K562 (cell line): Measurements from ENCODE around the gene TACC3. TPM values are rescaled to one million over a fixed set of nuclear protein-coding genes. Genes with fewer than 3 reads are reported as not detected.

Source experiments
- ATAC-seq: fragments of 200-7000 bp; cut with Tn5 transposase; 3 replicates; pipeline ENCODE4 v1.9.1; 2020; ENCODE audit warnings: moderate library complexity
- BruUV-seq: library from RNA; stranded (reverse); fragments of 400-500 nt; replicated peaks from 2 replicates; lab custom pipeline; 2021; lab: Mats Ljungman, UMichigan
- CTCF ChIA-PET: fragments of 300-600 bp; formaldehyde crosslinking; extraction: SDS; loops from one replicate; lab custom pipeline; 2021; ENCODE audit warnings: low intra/inter-chr PET ratio; lab: Yijun Ruan, JAX
- POLR2A ChIA-PET: fragments of 300-600, 350-650 bp; sonication (Branson Sonifier 250); formaldehyde crosslinking; extraction: SDS; loops from one replicate; lab custom pipeline; 2021; ENCODE audit warnings: antibody characterized with exemption, inconsistent platforms; lab: Yijun Ruan, JAX
- DNase-seq, 4 experiments: peaks; one replicate each; pipeline versions ENCODE4 v3.0.0 to v3.0.0-alpha.2; 2011 to 2018; ENCODE audit warnings: low spot score in 3 of 4, mixed read lengths in 3 of 4; ENCODE audit errors: extremely low read depth in 1 of 4
- FAIRE-seq: peaks from 2 replicates; lab custom pipeline; 2011; peaks lifted over from hg19 to GRCh38; lab: Jason Lieb, UNC
- H2AFZ ChIP-seq: 2 replicates; pipeline ENCODE4 v1.6.0; 2011; ENCODE audit warnings: low read depth, low read length, control low read depth, inconsistent platforms
- H3K27ac ChIP-seq: fragments of 200-600 bp; 3 replicates; pipeline ENCODE4 v1.8.0; 2011; ENCODE audit warnings: low read depth, mild to moderate bottlenecking, control low read depth, inconsistent platforms, low read length, moderate library complexity, mixed read lengths; ENCODE audit errors: extremely low read depth
- H3K27me3 ChIP-seq, 2 experiments: fragments of 300-600 bp in 1 of 2; 2 replicates in 1 of 2; 3 replicates in 1 of 2; pipeline versions ENCODE4 v1.6.0 to v1.8.0; 2011; ENCODE audit warnings: inconsistent platforms in 2 of 2, low read length in 2 of 2, mild to moderate bottlenecking in 1 of 2, mixed read lengths in 1 of 2, moderate library complexity in 1 of 2; ENCODE audit not compliant: control insufficient read depth in 2 of 2, insufficient read depth in 2 of 2
- H3K36me3 ChIP-seq: fragments of 300-600 bp; 3 replicates; pipeline ENCODE4 v1.8.0; 2011; ENCODE audit warnings: mild to moderate bottlenecking, low read length, inconsistent platforms; ENCODE audit not compliant: control insufficient read depth, insufficient read depth
- H3K4me1 ChIP-seq, 2 experiments: fragments of 200-600 bp in 1 of 2; replicated peaks in 1 of 2; 2 replicates in 1 of 2; 3 replicates in 1 of 2; pipeline versions ENCODE4 v1.5.1 to v1.8.0; 2011; ENCODE audit warnings: inconsistent platforms in 2 of 2, low read length in 2 of 2, mild to moderate bottlenecking in 1 of 2, mixed read lengths in 1 of 2, moderate library complexity in 1 of 2; ENCODE audit not compliant: control insufficient read depth in 2 of 2, insufficient read depth in 2 of 2
- H3K4me2 ChIP-seq: 2 replicates; pipeline ENCODE4 v1.6.1; 2011; ENCODE audit warnings: low read length, control low read depth, inconsistent platforms, mixed read lengths; ENCODE audit not compliant: insufficient read depth
- H3K4me3 ChIP-seq: fragments of 200-600 bp; sonication (generic), shearing (Covaris generic); 2 replicates; pipeline ENCODE4 v1.5.1; 2016; ENCODE audit warnings: control low read depth, inconsistent platforms
- H3K79me2 ChIP-seq: fragments of 200-600 bp; 3 replicates; pipeline ENCODE4 v1.8.0; 2011; ENCODE audit warnings: low read length, inconsistent platforms; ENCODE audit not compliant: control insufficient read depth, insufficient read depth
- H3K9ac ChIP-seq, 2 experiments: 2 replicates each; pipeline versions ENCODE4 v1.6.0 to v1.6.1; 2011; ENCODE audit warnings: low read depth in 2 of 2, low read length in 2 of 2, control low read depth in 1 of 2, inconsistent platforms in 1 of 2, mild to moderate bottlenecking in 1 of 2, mixed read lengths in 1 of 2; ENCODE audit not compliant: insufficient read depth in 1 of 2
- H3K9me1 ChIP-seq: one replicate; pipeline ENCODE4 v1.6.0; 2011; ENCODE audit warnings: inconsistent platforms, mild to moderate bottlenecking, low read length, moderate library complexity; ENCODE audit not compliant: control insufficient read depth, insufficient read depth
- H3K9me3 ChIP-seq: replicated peaks from 2 replicates; pipeline ENCODE4 v1.5.1; 2011; ENCODE audit warnings: low read depth, low read length, inconsistent platforms; ENCODE audit not compliant: control insufficient read depth, insufficient read depth
- H4K20me1 ChIP-seq: replicated peaks from 2 replicates; pipeline ENCODE4 v1.6.1; 2011; ENCODE audit warnings: low read length, inconsistent platforms, mixed read lengths; ENCODE audit not compliant: control insufficient read depth, insufficient read depth
- GABPB2 ChIP-seq: fragments of 250-450 bp; sonication (Bioruptor Pico); conservative IDR thresholded peaks from 2 replicates; pipeline ENCODE4 v1.5.1; 2021; ENCODE audit warnings: mild to moderate bottlenecking
- KDM4B ChIP-seq, 2 experiments: fragments of 450-650 bp in 1 of 2; sonication (generic) in 1 of 2; IDR thresholded peaks; 2 replicates each; pipeline ENCODE4 v1.6.1; 2016 to 2017; ENCODE audit warnings: borderline replicate concordance in 2 of 2, antibody characterized with exemption in 1 of 2, low read depth in 1 of 2, mild to moderate bottlenecking in 1 of 2
- PRMT5 ChIP-seq: sonication (generic); formaldehyde crosslinking; IDR thresholded peaks from 2 replicates; pipeline ENCODE4 v1.5.0; 2020; ENCODE audit warnings: missing genetic modification reagents
- SIN3B ChIP-seq: fragments of 450-650 bp; IDR thresholded peaks from 2 replicates; pipeline ENCODE4 v1.6.1; 2017; ENCODE audit warnings: low read depth, mild to moderate bottlenecking, moderate library complexity
- ZKSCAN8 ChIP-seq: fragments of 200-800 bp; sonication (Bioruptor generic); IDR thresholded peaks from 2 replicates; pipeline ENCODE4 v1.6.1; 2016; ENCODE audit warnings: missing genetic modification characterization, missing compliant biosample characterization
- ZNF41 ChIP-seq: fragments of 250-450 bp; sonication (Bioruptor Pico); conservative IDR thresholded peaks from 2 replicates; pipeline ENCODE4 v1.4.0; 2020; ENCODE audit warnings: mild to moderate bottlenecking
- WGBS: fragments of 100-300 bp; shearing (Covaris generic); methylation state at CpG from one replicate; pipeline ENCODE4 v1.1.6; 2016; ENCODE audit warnings: low coverage, mixed read lengths; ENCODE audit not compliant: insufficient coverage; ENCODE audit errors: missing lambda C conversion rate; 5-methylcytosine and 5-hydroxymethylcytosine counted together
- in situ Hi-C: fragments of 300-500 bp; cut with MboI; formaldehyde crosslinking; loops from 4 replicates; pipeline ENCODE4 v1.15.0; 2018; ENCODE audit warnings: inconsistent platforms, mixed read lengths
- intact Hi-C: fragments of 100-400 bp; cut with micrococcal nuclease; formaldehyde crosslinking; loops from 2 replicates; pipeline ENCODE4 v1.14.2; 2022
- polyA plus RNA-seq, 8 experiments: library from polyadenylated mRNA; depleted of rRNA in 4 of 8; stranded (reverse) in 5 of 8; unstranded in 3 of 8; fragments of >200 nt; fragmentation: Nextera tagmentation in 2 of 8; fragmentation: Illumina TruSeq in 1 of 8; extraction: Ambion mirVana in 2 of 8; extraction: Trizol in 1 of 8; gene quantifications; 2 replicates each; pipeline versions ENCODE4 v1.2.1 to v1.2.3, GENCODE V29; 2011 to 2014; ENCODE audit warnings: inconsistent platforms in 1 of 8, missing spikeins in 1 of 8
- total RNA-seq, 7 experiments: library from RNA; depleted of rRNA in 6 of 7; stranded (reverse); fragments of >200 nt in 6 of 7; fragmentation: Illumina TruSeq in 2 of 7; extraction: Trizol in 2 of 7; gene quantifications; 2 replicates each; pipeline versions ENCODE4 v1.2.1 to v1.2.3, GENCODE V29; 2011 to 2021; ENCODE audit warnings: low replicate concordance in 1 of 7
- TF ChIP-seq, protein P1 (sequence below): fragments of 450-650 bp; IDR thresholded peaks from 2 replicates; pipeline ENCODE4 v1.6.1; 2016; ENCODE audit warnings: borderline replicate concordance
- TF ChIP-seq, protein P2 (sequence below), 2 experiments: IDR thresholded peaks; 2 replicates each; pipeline ENCODE4 v1.6.1; 2011; ENCODE audit warnings: borderline replicate concordance in 1 of 2, control low read depth in 1 of 2, low read depth in 1 of 2, low read length in 1 of 2, mild to moderate bottlenecking in 1 of 2, mixed read lengths in 1 of 2, moderate library complexity in 1 of 2; ENCODE audit not compliant: insufficient read depth in 1 of 2, insufficient read length in 1 of 2, poor library complexity in 1 of 2, severe bottlenecking in 1 of 2; ENCODE audit errors: extremely low read depth in 1 of 2

Gene TACC3
- total and polyA plus RNA-seq, 9 of the 15 experiments (the other 6 are each of a cell fraction or from before 2014, with no cell fraction given) = 1.9 to 122 (median 55.6) TPM

DNA sequence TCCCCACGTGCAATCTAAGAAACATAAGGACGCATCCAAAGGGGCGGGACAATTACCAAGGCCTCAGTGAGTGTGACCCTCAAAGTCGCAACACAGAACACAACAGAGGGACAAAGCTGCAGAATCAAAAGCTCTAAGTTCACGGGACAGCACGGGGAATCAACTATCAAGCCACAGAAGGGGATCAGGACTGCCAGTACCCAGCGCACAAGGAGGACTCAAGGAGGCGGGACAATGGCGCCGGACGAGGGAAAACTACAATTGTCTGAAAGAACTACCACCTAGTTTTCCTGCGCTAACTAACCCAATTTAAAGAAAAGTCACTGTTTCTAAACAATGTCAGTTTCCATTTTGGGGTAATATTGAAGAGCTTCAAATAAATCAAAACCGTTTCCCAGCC lies 38.5 kb upstream of the TACC3 start:
- peak overlapping the region; percentile 70; the same call in 1 of the 2 replicates for H3K4me2 ChIP-seq
- no peaks in the 10 kb centered on the region for H3K36me3 ChIP-seq
- H3K27ac ChIP-seq = no peak overlapping the region
- TSS peak; percentile 77 for BruUV-seq
- DNase-seq (no peak), FAIRE-seq (no peak), ATAC-seq (no peak)
- H3K9me1 ChIP-seq = peaks cover 3% of the 10 kb centered on the region
- no peaks in the 10 kb centered on the region for H3K27me3 ChIP-seq
- H3K9me3 ChIP-seq = no peaks in the 10 kb centered on the region
- WGBS = 80% methylated on average over 13 of the region's 13 CpGs
- H3K4me1 ChIP-seq = peaks cover 8 to 38% of the 10 kb centered on the region in 2 experiments; a peak in 3 of 5 replicates
- H3K4me3 ChIP-seq = no peak overlapping the region
- no peaks in the 10 kb centered on the region for H3K79me2 ChIP-seq
- ChIA-PET CTCF (no interaction called here), POLR2A (interaction anchor here (0.7 to 1.4 kb wide), 4 partner anchors 12 to 208 kb away, joined by 3 to 5 read pairs (median 3); partner anchors contain the start of gene SLBP)
- in situ Hi-C loops (no loop called here), intact Hi-C loops (no loop called here)
- H3K9ac ChIP-seq = peak overlapping the region; percentile 36 to 69; a peak in 2 of 4 replicates
- peak overlapping the region; percentile 84 for H2AFZ ChIP-seq
- TF ChIP-seq ZKSCAN8 (CRISPR knock-in tag) (no peak), GABPB2 (no peak), PRMT5 (CRISPR knock-in tag) (no peak), SIN3B (no peak), KDM4B (IDR thresholded peaks at IDR 0.05; ENCODE audit: borderline replicate concordance in 2 of 2, low read depth in 1 of 2) (no peak), ZNF41 (CRISPR knock-in tag) (no peak)
- TF ChIP-seq, protein P1, sequence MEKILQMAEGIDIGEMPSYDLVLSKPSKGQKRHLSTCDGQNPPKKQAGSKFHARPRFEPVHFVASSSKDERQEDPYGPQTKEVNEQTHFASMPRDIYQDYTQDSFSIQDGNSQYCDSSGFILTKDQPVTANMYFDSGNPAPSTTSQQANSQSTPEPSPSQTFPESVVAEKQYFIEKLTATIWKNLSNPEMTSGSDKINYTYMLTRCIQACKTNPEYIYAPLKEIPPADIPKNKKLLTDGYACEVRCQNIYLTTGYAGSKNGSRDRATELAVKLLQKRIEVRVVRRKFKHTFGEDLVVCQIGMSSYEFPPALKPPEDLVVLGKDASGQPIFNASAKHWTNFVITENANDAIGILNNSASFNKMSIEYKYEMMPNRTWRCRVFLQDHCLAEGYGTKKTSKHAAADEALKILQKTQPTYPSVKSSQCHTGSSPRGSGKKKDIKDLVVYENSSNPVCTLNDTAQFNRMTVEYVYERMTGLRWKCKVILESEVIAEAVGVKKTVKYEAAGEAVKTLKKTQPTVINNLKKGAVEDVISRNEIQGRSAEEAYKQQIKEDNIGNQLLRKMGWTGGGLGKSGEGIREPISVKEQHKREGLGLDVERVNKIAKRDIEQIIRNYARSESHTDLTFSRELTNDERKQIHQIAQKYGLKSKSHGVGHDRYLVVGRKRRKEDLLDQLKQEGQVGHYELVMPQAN = no peak
- TF ChIP-seq, protein P2, sequence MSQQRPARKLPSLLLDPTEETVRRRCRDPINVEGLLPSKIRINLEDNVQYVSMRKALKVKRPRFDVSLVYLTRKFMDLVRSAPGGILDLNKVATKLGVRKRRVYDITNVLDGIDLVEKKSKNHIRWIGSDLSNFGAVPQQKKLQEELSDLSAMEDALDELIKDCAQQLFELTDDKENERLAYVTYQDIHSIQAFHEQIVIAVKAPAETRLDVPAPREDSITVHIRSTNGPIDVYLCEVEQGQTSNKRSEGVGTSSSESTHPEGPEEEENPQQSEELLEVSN (IDR thresholded peaks at IDR 0.05; ENCODE audit: borderline replicate concordance in 1 of 2, extremely low read depth in 1 of 2, insufficient read depth in 1 of 2, insufficient read length in 1 of 2, low read depth in 1 of 2, low read length in 1 of 2, poor library complexity in 1 of 2, severe bottlenecking in 1 of 2) = peak in 1 of 2 experiments; percentile 21
- no peaks in the 10 kb centered on the region for H4K20me1 ChIP-seq
